ENCODE data around the gene QSOX1.

Gene QSOX1

DNA sequence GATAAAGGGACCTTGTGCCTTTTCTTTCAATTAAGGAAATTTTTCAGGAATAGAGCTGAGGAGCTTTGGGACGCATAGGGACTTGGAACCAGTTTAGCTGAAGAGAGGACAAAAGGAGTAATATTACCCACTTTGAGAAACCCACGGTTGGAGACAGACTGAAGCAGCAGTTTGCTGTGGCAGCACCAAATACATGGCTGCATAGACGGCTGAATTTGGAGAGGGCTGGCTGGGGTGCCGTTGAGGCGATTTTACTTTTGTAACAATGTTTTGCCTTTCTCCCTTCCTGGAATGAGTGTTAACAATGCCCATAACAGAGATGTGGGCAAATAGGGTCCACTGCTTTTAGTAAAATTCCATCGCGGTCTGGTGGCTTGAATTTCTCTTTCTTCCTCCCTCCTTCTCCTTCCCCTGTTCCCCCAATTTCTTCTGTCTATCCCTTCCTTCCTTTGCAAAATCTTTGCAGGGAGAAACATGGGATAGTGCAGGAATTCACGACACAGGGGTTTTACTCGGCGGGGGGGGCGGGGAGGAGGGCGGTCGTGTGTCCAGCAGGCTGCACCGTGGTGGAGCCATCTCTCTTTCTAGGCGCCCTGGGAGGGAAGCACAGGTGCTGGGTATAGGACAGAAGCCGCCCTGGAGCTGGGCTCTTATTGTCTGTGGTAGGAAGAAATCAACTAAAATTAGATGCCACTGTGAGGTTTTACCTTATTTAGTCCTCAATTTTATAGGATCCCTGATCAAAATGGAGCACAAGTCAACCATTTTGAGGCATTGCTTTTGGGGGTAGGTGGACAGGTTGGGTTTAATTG, 82.2 kb downstream of the QSOX1 start:
- DNase-seq = no peak

DNA sequence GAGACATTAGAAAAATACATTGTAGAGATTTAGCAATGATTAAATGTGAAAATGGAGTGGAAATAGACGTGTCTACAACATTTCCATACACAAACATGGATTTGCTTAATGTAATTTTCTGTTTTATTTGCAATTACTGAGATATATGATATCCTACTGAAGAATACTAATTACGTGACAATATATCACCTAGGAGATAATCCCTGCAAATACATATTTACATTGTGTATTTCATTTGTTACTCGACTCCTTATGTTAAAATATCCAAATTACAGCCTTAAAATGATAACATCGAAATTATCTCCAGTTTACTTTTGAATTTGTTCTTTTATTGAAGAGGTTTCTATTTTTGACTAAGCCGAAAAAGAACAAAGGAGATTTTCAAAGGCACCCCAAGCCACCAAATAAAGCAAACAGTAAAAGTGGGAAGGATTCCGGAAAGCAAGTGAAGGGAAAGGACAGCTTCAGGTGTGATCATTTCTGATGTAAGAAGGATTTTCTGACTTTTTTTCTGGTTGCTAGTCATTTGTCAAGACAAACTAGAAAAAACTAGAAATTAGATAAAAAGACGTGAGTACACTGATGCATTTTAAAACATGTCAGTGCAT, 83.3 kb downstream of the QSOX1 start:
- DNase-seq = no peak

DNA sequence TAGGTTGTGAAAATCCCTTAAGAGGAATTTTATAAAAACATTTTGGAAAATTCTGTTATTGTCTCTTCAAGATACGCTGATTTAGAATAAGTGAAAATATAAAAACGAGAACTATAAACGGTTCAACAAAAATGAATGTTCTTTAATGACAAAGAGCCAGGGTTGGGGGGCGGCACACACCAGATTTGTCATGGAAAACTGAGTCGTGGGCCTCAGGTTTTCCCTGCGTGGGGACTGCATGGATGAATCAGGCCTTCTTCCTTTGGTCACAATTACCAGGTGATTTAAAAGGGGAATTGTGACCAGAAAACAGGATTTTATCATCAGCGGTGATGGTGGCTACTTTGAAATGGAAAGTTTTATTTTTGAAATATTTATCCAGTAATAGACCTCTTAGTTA, 84.0 kb downstream of the QSOX1 start:
- no peak for DNase-seq

DNA sequence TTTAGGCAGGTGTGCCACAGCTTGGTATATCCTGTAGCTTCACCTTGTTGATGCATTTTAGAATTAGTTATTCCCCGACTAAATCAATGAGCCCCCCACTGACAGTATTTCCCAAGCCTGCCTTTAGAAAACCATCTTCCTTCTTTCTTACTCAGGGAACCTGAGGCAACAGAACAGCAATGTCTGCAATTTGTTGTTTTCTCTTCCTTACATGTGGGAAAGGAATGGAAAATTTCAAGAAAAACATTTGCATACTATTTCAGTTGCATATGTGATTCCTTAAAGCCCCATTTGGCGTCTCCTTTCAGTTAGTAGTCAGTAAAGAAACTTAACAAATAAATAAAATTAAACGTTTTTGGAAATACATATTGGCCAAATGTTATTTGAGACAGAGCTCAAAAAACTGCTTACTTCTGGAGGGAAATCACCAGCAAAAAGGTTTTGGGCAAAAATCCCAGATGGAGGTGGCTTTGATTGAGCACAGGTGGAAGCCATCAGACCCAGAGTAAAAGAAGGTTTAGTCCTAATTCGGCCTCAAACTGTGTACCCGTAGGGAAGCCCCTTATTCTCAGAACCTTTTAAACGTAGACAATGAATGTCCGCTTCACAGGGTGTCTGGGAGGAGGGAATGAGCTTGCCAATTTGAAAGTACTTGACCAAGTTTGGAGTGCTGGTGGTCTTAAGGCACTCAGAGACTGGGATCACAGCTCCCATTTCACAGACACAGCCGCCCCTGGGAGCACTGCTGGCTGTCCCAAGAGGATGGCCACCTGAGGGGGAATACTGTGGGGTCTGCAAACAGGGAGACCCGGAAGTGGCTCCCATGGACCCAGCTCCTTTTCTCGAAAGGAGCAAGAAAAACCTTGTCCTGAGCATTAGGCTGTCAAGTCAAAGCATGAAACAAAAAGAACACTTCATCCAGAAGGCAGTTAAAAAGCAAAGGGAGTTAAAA, 84.8 kb downstream of the QSOX1 start:
- no peak for DNase-seq

DNA sequence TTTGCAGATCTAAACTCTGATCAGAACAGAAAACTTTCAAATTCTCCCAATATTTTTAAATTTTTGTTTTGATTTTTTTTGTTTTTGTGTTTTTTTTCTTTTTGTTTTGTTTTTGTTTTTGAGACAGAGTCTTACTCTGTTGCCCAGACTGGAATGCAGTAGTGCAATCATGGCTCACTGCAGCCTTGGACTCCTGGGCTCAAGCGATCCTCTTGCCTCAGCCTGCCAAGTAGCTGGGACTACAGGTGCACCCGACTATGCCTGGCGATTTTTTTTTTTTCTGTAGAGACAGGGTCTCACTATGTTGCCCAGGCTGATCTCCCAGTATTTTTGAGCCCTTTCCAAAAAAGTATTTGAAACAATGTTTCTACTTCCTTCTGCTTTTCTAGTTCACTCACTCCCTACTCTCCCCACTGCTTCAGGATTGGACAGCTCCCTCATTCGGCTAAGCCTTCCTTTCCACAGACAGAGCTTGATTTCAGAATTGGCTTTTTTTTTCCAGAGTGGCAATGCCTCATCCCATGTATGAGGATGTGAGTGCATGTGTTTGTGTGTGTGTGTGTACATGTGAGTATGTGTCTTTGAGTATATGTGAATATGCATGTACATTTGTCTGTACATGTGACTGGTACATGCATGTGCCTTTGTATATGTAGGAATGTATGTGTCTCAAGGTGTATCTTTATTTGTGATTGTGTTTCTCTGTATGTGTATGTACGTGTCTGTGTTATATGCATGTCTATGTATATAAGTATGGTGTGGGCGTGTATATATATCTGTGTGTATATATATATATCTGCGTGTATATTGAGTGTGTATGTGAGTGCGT, 87.3 kb downstream of the QSOX1 start:
- no peak for DNase-seq

DNA sequence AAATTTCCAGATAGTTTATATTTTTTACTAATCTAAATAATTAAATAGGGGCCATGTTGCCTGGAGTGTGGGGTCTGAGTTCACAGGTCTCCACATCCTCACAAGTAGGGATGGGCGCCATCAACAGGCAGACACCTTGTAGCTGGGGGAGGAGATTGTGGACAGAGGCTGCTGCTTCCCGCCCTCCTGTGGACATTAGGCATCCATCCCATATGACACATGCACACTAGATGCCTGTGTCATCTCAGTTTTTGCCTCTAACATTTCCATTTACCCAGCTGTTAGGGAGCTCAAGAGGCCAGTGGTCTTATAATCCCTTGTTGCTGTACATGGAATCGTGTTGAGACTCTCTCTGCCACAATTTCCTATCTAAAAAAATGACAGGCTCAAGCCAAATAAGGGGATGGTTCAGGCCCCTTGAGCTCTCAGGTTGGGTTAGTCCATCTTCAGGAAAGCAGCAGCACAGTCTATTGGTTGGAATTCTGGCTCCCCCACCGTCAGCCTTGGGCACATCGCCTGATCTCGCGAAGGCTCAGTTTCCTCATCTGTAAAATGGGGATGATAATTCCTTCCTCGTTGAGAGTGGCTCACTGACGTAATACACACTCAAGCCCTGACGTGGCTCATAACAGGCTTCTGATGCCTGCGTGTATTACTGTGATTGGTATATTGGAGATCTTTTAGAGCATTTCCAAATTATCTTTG, 89.0 kb downstream of the QSOX1 start:
- DNase-seq = peak; percentile 55

DNA sequence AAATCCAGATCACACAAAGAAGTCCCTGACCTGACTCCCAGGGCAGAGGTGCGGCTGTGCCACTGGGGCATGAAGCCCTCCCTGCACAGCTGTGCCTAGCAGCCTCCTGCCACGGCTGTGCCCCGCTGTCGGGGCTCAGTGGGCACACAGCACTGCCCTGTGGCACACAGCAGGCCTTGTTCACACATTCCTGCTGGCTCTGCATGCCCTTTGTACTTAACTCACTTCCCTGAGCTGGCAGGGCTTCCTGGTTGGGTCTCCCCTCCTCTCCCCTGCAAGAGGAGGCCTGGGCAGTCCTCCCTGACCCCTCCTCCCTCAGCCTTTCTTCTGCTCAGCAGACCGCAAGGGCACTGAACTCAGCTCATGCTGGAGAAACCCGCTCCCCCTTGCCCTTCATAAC, 90.2 kb downstream of the QSOX1 start:
- DNase-seq = no peak

DNA sequence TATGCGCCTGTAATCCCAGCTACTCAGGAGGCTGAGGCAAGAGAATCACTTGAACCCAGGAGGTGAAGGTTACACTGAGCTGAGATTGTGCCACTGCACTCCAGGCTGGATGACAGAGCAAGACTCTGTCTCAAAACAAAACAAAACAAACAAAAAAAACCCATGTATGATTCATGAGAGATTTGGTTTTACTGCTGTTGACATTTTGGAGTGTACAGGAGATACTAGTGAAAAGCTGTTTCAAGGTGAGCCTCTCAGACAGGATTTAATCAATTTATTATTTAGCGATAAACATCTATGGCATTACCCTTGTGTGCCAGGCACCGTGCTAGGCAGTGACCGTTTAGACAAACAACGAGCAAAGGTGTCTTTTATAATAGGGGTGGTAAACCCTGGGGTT, 91.9 kb downstream of the QSOX1 start:
- DNase-seq = no peak

DNA sequence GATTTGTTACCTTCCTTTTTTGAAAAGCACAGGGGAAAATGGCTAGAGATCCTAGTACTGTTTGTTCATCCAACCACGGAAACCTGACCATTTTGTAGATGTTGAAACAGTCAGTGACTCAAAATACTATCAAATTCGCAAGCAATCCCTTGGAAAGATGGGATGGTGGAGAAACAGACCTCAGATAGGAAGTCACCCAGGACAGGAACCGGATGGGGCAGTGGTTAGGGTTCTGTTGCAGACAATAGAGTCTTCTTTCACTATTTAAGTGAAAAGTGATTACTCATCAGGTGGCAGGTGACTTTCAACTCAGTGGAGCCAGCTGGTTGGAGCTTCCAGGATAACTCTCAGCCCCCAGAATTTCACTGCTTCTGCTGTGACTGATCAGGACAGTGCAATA, 92.4 kb downstream of the QSOX1 start:
- DNase-seq = peak; percentile 34

DNA sequence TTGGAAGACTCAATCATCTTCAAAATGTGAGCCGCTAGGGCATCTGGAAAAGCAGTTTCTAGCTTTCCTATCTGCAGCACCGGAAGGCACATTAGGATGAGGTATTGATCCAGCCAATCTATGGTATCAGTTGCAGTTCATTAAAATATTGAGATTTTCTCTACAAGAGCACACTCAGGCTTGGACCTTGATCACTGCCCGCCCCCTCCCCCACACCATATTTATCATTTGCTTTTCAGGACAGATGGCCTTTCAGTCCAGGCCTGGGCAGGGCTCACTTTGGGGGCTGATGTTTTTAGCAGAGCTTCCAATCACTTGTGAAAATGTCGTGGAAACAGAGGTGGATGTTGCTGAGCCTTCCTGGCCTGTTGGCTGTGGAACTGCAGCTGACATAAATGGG, 92.9 kb downstream of the QSOX1 start:
- peak; percentile 31 for DNase-seq

DNA sequence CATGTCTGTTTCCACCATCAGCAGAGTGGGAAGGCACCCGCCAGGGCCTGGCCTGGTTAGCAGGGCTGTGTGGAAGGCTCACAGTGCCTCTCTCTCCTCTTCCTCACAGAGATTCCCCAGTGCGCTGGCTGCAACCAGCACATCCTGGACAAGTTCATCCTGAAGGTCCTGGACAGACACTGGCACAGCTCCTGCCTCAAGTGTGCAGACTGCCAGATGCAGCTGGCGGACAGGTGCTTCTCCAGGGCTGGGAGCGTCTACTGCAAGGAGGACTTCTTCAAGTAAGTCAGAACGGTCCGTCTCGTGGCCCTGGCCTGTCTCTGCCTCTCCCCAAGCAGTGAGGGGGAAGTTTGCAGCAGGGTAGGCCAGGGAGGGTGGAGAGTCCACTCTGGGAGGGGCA, 93.5 kb downstream of the QSOX1 start:
- no peak for DNase-seq

DNA sequence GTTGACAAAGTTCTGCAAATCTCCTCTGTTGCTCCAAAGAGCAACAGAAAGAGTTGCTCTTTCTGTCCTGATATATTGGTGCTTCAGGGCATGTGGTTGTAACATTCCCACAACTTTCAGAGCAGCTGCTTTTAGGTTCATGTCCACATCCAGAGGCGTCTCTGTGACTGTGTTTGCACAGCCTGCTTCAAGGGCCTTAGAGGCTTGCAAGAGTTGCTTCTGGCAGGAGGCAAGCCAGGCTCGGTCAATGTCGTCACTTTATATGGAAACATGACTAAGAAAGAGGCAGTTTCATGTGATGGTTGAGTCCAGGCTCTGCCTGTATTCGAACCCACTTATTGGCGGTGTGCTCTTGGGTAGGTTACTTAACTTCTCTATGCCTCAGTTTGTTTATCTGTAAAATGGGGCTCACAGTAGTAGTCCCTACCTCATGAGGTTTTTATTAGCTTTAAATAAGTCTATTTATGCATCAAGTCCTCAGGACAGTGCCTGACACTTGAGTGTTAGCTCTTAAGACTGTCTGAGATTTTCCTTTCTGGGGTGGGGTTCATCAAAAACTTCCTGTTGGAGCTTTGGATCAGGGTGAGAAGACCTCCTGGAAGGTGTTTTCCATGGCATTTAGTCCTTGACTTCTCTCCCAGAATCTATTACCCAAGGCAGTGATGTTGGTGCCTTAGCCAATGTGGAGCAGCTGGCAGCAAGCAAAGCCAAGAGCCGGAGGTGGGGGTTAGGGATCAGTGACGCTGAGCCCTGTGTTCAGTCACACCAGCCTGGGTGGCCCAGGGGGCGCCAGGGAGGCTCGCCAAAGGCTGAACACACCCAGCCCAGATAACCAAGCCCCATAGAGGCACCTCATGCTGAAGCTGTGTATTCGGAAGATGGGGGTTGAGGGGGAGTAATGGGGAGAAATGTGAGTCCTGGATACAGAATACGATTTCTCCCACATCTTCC, 94.3 kb downstream of the QSOX1 start:
- DNase-seq = peak; percentile 96

DNA sequence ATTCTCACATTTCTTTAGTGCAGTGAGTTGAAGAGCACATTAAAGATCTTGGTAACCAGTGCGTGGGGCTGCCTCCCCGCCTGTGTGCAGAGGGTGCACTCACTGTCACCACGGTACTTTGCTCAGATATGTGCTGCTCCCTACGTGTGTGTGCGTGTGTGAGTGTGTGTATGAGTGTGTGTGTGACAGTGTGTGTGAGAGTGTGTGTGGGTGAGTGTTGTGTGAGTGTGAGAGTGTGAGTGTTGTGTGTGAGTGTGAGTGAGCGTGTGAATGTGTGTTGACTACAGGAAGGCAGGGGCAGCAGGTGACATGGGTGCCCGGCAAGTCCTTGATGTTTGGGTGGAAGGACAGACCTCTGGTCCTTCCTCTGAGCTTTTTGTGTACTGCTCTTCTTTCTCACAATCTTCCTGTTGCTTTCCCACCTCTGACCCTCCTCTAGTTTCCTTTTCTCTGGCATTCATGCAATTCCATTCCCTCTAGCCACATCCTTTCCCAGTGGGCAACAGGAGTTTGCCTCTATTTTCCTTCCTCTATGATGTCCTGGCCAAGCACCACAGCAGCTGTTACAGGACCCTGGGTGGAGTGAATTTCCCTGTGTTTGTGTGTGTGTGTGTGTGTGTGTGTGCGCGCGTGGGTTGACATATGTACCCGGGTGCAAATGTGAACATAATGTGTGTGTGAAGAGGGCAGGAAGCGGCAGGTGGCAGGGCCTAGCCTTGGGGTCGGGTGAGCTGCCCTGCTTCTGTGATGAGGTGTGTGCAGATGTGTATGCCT, 95.2 kb downstream of the QSOX1 start:
- DNase-seq = no peak

DNA sequence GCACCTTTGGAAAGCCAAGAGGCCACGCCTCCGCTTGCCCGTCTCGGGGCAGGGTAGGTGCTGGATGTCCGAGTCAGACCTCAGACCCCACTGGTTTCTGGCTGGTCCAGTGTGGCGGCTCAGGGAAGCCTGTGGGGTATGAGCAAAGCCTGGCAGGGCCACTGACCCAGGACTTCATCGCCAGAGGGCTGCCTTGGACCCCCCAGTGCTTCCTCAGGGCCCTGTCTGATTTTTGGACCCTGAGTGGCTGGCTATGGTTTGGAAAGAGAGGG, 95.8 kb downstream of the QSOX1 start:
- no peak for DNase-seq

DNA sequence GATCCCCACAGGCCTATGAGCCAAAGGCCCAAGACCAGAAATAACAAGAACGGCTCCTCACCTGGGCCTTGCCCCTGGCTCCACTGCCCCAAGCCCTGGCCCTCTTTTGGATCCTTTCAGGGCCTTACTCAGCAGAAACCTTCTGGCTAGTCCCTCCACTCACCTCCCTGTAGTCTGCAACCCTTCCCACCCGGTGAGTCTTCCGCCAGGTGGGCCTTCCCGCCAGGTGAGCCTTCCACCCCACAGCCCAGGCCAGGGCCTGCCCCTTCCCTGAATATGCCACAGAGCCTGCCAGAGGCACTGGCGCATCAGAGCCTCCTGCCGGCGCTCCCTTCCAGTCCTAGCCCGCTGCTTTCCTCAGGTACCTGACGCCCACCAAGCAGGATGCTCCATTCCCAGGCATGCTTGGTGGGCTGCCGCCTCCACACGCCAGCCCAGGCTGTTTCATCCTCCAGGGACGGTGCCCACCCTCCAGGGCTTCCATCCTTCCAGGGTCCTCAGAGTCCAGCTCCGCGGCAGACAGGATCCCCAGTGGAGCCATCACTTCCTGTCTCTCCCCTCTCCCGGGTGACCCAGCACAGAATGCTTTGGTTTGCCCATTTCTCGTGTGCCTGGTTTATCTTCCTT, 96.3 kb downstream of the QSOX1 start:
- no peak for DNase-seq

DNA sequence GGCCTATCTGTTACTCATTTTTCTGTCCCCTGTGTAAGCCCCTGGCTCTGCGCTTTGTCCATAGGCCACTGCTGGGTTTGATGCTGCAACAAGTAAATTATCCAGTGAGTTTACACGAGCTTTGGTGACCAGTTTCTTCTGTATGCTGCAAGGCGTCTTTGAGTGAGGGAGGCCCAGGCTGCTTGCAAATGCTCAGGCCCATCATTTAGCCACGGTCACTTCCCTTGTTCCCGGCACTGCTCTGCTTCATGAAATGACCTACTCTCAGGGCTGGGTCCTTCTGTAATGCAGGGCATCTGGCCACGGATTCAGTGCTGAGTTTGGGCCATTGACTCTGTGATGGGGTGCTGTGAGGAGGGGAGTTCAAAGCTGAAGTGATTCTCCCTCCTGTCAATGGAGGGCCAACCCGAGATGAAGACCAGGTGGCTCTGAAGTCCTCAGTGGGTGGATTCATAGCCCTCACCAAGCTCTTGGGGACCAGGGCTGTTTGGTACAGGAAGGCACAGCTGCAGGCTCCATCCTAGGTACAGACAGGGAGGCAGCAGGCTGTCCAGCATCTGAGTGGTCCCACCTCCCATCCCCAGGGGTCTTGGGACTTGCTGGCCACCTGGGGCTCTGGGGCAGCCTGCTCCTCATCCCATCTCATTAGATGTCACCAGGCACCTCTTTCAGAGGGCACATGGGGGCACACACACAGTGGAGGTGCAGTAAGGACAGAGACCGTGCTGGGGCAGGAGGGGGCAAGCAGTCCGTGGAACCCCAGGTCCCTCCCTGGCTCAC, 97.0 kb downstream of the QSOX1 start:
- no peak for DNase-seq

DNA sequence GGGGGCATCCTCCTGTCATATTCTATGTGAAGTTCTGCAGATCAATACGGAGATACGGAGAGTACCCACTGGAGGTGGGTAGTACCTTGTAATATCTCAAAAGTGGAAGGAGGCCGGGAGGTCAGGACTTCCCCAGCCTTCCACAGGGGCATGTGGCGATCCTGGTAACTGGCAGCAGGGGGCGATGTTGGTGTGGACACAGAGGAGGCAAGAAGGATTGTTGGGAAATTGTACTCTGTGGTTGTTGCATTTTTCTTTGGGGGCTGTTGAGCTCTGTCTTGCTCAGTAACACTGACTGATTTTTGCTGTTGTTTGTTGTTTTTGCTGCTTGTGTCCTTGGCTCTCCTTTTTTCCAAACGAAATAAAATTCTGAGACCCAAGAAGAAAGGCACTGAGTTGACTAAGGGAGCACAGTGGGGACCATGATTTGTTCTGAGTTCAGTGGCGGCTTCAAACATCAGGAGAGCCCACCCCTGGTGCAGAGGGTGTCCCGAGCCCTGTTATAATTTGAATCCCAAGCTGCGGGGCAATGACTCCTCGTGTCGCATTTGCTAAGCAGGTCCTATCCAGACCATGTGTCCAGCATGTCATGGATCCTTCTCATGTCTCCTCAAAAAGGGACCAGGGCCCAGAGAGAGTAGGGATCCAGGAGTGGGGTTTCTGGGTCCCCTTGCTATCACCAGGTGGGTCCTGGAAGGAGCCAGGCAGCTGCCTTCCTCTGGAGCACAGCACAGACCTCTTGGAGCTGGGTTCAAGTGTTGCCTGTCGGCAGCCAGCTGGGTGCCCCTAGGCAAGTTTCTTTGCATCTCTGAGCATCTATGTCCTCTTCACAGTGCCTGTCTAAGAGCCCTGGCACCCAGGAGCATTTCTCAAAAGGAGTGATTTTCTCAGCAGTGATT, 98.2 kb downstream of the QSOX1 start:
- peak; percentile 89 for DNase-seq

Data from NCI-H82 (cell line).